Stimulated activated CD4-positive, alpha-beta T cell treated with anti-CD3 and anti-CD28 coated beads, Interleukin-15, amount 100 ng/mL, for 24 hours (primary cell): Measurements from ENCODE around the gene TPBGL.

ENCODE experiments used
- DNase-seq: peaks from one replicate; pipeline ENCODE4 v3.0.0-alpha.2; 2020

Gene TPBGL

DNA sequence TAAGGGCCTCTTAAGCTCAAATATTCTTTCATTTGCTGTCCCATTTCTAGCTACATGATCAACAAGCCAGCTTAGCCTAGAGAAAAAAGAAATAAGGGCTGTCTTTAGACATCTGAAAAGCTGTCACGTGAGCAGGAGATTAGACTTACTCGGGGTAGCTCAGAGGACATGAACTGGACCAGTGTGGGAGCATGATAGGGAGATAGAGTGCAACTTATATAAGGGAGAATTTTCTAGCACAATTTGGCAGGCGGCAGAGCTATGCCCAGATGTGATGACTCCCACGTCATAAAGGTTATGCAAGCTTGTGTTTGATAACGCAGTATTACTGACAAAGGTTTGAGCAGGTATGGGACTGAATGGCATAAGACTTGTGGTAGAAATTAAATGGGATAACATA, 28.2 kb upstream of the TPBGL start:
- no peak for DNase-seq

DNA sequence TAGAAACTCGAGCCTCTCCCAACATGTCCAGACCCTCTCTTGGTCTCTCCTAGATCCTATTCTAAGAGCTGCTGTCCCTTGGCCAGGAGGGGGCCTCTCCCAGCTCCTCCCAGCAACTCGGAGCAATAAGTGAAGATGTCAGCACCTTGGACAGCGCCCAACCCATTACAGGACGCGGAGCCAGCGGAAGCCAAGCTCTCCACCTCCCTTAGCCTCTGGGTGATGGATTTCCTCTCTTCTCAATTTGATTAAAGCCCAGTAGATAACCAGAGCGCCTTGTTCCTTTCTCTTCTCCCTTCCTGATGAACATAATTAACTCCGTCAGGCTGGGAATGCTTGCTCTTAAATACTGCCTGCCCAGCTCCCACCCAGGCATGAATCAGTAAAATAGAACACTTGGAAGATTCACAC, 26.2 kb upstream of the TPBGL start:
- DNase-seq: peak; percentile 86

DNA sequence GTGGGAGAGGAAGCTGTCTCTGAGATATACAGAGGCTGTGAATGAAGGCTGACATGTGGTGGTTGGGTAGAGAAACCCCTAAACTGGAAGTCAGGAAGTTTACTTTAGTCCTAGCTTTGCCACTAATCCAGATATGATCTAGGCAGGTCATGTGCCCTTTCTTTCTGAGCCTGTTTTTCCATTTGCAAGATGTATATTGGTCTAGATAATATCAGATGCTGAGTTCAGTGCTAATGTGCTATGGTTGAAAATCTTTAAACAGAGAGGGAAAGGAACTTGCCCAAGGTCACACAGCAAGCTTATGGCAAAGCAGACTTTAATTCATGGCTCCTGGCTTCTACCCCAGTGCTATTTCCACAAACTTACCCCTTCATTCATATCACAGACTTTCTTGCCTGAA, 25.7 kb upstream of the TPBGL start:
- DNase-seq: no peak

DNA sequence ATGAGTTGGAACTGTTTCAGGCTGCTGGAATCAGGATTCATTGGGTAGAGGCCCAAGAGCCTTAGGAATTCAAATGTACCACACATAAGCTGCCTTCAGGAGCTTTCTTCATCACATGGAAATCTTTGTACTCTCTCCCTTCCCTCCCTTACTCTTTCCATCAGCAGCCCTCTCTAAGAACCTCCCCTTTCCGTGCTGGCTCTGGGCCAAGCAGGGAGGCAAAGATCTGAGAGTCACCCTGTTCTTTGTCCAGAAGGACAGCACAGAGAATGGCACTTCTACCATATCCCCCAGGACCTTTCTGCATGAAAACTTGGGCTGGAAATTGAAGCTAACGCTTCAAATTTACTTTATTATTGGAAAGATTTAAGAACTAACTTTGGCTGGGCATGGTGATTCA, 20.7 kb upstream of the TPBGL start:
- DNase-seq: no peak

DNA sequence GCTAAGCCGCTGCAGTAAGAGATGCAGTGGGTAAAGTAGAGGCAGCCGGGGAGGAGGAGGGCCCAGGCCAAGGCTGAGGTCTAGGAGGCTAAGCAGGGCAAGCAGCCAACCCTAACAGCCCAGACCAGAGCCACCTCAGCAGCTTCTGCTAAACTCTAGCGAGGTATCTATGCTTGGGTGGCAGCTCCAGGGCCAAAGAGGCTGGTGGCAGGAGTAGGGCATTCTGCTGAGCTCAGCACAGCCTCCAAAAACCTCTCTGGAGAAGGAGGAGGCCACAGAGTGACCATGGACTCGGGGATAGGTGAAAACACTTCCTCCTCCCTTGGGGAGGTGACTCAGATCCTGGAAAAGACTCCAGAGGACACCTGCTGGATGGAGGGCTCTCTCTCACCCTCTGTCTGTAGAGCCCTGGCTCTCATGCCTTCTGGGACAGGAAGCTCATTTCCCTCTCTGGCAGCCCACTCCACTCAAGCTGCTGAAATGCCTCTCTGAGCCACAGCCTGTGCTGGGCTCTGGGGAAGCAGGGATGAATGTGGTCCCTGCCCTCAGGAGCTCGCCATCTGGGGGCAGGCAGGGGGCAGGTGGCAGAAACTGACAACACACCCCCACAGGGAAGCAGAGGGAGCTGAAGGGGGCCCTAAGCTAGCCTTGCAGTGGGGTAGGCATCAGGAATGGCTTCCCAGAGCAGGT, 16.5 kb upstream of the TPBGL start:
- no peak for DNase-seq

DNA sequence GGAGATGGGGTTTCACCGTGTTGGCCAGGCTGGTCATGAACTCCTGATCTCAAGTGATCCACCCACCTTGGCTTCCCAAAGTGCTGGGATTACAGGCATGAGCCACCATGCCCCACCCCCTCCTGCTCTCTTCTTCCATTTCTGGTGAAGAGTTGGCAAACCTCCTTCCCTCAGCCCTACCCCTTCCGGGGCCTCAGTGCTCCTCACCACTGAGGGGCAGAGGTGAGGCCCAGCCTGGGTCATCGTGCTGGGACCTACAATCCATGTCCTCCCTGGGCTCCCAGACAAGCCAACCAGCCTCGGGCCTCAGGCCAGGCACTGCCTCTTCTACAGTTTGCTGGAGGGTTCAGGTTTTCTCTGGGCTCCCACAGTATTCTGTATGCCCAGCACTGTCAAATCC, 14.8 kb upstream of the TPBGL start:
- no peak for DNase-seq

DNA sequence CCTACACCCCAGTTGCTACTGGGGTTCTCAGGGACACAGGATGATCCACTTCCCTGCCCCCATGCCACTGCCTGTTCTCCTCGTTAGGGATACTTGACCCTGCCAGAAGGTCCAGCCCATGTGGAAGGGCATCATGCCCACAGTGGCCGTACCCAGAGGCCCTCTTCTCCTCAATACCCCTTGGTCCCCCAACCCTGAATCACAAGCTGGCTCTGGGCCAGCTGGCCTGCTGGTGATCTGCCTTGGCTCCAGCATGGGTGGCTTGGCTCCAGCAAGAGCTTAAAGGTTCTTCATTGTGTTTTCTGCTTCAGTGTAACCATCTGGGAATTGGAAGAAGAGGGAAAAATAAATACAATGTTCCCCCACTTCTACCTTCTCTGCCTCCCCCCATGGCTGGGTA, 11.1 kb upstream of the TPBGL start:
- no peak for DNase-seq

DNA sequence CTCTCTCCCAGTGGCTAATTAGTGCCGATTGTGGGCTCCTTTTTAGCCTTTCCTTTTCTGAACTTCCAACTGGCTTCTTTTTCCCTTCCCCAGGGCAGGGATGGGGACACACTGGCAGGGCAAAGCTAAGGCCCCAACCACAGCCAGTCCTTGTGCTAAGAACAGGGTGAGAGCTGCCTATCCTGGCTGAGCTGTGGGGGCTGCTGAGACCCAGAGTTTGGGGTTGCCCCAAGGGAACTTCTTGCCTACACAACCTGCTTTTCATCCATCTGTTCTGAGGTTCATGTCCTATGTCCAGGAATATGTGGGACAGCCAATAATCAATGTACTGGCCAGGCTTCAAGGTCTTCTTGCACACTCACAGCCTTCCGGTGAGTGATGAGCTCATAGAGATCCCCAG, 10.0 kb upstream of the TPBGL start:
- no peak for DNase-seq

DNA sequence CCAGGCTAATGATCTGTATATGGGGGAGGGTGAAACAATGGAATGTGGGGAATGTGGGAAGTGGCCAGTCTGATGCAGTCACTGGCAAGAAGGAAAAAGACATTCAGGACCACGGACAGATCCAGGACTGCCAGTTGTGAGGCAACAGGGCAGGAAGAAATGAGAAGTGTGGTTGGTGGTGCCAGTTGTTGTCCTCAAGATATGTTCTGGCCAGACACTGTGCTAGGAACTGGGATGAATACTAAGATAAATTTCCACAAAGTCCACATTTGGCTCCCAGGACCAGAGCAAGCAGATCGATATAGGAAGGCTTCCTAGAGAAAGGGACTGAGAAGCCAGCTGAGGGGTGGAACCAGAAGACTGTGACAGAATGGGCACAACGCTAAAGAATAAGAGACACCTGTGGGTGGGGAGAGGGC, 6.8 kb upstream of the TPBGL start:
- DNase-seq: peak; percentile 13

DNA sequence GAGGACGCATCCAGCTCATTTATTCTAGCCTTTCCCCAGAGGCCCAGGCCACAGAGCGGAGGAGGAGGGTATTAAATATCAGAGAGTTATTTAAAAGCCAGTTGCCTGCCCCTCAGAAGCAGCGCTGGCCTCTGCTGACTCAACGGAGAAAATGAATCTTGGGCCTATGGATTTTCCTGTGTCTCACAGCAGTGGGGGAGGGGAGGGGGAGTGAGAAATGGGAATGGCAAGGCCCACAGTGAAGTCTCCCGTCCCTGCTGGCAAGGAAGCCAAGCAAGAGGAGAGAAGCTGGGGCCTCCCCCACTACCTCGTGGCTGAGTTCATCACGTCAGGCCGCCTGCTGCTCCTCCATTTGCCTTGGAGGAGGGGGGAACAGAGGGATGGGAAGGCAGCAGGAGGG, 4.5 kb upstream of the TPBGL start:
- DNase-seq: no peak

DNA sequence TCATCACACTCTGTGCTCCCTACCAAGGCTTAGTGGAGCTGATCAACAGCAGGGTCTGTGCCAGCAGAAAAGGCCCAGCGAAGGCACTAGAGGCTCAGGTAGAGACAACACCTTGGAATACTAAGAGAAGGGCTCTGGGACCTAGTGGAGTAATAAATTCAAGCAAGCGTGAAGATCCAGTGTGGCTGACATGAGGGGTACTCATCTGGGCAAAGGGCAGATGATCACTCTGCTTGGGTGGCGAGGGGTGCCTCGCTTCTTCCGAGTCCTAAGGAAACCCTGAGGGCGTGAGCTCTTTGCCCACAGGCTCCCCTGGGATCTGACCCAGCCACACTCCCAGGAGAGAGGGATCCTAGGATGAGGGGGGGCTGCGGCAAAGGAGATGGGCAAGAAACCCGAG, 3.5 kb upstream of the TPBGL start:
- no peak for DNase-seq

DNA sequence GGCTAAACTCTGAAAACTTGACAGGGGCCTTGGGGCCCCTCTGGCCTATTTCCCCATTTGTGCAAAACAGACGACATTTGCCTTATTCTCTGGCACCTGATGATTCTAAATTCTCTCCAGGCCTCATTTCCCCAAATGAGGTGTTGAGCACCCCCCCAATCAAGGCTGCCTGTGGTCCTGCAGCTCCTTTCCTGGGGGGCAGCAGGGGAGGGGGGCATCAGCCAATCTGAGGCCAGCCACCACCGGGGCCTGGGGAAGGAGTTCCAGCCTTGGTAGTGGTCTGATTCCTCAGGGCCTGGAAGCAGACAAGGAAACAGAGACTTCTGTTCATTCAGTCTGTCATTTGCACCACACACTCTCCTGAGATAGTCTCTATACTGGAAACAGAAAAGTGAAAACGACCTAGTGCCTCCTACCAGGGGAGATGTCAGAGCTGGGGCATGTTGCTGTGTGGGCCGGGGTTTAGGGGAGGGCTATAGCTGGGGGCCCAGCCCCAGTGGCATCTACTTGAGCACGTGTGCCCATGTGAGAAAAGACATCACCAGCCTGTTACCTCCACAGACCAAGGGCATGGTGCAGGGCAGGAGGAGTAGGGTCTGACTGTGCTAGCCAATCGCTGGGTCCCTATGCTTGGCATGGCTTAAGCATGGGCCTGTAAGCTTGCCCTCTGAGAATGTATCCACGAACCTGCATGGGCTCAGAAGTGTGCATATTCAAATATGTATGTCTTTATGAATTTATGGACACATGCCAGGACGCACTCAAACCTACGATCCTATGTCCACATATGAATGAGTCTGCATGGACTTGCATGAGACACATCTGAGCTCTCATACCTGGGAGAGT, 1.8 kb upstream of the TPBGL start:
- no peak for DNase-seq

DNA sequence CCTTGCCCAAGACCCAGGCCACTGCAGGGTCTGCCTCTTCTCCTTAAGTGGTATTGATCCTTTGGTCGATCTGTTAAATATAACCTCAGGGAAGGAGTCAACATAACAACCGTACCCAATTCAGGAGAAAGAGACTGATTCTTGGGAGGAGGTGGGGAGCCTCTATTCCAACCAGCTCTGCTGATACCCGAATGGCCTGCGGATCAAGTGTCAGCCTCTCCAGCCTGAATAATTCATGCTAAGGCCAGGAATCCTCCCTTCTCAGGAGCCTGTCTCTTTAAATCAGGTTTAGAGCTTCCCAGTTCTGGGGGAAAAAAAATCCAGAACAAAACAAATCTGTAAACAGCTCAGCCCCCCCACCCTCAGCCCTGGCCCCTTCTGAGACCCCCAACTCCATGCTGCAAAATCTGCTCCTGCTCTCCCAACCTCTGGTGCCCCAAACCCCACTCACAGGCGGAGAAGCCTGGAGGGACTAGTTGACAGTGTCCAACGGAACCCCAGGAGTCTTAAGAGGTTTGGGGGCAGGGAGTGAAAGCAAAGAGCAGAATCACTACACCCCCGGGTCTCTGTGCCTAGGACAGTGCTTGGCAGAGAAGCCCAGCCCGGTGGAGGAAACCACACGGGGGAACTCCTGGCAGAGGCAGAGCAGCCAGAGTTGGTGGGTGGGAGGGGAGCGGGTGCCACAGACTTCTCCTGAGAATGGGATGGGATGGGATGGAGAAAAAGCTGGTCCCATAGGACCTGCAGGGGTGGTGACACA, 863 bp upstream of the TPBGL start:
- DNase-seq: no peak

DNA sequence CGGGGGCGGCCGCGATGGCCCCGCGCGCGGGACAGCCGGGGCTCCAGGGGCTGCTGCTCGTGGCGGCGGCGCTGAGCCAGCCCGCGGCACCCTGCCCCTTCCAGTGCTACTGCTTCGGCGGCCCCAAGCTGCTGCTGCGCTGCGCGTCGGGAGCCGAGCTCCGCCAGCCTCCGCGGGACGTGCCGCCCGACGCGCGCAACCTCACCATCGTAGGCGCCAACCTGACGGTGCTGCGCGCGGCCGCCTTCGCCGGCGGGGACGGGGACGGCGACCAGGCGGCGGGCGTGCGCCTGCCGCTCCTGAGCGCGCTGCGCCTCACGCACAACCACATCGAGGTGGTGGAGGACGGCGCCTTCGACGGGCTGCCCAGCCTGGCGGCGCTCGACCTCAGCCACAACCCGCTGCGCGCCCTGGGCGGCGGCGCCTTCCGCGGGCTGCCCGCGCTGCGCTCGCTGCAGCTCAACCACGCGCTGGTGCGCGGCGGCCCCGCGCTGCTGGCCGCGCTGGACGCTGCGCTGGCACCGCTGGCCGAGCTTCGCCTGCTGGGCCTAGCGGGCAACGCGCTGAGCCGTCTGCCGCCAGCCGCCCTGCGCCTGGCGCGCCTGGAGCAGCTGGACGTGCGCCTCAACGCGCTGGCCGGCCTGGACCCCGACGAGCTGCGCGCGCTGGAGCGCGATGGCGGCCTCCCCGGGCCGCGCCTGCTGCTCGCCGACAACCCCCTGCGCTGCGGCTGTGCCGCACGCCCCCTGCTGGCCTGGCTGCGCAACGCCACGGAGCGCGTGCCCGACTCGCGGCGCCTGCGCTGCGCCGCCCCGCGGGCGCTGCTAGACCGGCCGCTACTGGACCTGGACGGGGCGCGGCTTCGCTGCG, 697 bp downstream of the TPBGL start:
- DNase-seq: peak; percentile 89

DNA sequence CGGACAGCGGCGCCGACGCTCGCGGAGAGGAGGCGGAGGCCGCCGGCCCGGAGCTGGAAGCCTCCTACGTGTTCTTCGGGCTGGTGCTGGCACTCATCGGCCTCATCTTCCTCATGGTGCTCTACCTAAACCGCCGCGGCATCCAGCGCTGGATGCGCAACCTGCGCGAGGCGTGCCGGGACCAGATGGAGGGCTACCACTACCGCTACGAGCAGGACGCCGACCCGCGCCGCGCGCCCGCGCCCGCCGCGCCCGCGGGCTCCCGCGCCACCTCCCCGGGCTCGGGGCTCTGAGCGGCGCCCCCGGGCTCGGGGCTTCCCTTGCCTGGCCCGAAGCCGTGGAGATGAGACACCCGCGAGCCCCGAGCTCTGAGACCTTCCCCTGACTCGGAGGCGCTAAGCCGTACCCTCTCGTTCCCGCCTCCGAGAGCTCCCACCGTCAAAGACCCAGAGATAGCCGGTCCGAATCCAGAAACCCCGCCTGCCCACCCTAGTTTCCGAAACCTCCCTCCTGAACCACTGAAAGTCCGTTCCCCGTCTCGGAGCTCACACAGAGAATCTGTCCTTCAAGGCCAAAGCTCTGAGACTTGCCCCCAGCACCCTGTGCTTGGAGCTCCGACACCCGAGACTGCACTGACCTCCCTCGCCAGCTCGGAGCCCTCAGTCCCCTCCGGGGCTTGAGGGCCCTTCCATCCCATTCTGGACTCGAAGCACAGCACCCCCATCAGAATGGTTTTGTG, 1.5 kb downstream of the TPBGL start:
- DNase-seq: no peak

DNA sequence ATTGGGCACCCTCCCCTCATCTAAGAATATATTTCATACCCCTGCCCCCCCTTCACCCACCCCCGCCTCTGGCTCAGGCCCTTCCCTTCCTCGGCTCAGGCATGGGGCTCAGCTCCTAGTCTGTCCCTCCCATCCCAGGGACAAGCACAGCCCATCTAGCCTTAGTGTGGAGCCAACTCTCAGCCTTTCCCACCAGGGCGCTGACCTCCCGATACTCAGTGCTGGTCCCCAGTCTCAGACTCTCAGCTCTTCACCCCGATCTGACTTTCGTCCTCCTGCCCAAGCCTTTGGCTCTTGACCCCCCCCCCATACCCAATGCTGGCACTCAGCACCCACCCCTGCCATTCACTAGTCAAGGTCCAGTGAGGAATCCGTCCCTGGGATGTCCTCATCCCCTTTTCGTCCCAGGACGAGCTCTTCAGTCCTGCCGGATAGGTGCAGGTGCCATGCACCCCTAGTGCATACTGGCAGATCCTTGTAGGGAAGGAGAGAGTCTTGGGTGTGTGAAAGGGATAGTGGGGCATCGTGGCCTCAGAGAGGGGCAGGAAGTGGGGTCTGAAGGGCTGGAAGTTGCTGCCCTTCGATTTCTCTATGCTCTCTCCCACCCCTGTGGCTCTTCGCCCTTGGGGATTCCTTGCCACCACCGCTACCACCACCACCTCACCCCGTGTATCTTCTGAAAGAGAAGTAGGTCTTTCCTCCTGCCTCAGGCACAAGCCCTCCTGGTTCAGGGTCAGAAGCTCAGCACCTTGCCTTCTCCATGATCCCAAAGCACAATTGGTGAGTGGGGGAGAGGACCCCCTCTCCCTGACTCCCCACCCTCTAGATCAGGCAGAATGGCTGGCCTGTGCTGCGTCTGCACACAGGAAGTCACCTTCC, 2.4 kb downstream of the TPBGL start:
- DNase-seq: no peak

DNA sequence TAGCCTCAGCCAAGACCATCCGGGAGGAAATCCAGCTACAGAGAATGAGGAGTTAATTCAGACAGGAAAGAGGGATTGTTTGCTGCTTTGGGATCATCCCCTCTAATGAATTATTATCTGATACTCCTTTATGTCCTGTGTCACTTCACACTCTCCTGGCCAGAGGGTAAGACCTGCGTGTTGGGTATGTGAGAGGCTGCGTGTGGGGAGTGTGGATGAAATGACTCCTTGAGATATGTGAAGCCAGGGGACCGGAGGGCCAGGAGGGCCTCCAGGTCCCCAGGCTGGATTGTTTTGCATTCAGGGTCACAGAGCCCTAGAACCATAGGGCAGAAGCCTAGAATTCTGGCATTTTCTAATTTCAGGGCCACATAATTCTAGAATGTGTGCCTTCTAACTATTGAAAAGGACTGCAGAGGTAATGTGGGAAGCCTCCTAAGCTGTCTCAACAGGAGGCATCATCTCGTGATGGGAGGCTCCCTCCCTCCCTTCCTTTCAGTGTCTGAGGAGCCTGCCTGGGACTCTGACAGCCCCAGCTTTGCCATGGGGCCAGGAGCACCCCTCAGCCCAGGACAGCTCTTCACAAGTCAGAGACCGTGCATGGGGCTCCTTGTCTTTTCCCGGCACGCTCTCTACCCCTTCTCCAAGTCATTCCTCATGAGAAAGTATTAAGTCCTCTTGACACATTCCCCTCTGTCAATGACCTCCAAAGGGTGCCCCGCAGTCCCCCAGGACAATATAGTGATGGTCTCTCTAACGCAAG, 3.7 kb downstream of the TPBGL start:
- no peak for DNase-seq

DNA sequence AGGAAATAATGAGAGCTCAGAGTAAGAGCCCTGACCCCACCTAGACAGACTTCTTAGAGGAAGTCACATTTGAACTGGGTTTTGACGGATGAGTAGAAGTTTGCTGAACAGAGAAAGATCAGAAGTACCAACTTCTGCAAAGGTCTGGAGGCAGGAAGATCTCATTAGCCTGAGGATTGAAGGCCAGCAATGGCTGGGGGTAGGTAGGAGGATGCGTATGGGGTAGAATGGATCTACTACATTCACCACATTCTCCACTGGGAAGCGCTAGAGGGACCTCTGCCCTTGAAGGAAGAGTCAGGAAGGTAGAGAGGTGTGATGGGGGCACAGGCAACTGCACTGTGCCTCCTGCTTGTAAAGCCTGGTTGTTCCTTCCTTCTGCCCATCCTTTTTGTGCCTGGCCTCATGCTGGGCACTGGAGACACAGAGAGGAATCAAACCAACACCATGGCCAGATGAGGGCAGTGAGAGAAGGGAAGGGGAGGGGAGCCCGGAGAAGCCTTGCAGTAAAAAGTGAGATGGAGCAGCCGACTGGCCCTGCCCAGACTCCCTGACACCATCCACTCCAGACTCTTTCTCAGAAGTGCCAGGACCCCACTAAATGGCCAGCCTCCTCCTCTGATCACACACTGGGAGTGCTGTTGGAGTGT, 4.9 kb downstream of the TPBGL start:
- no peak for DNase-seq

DNA sequence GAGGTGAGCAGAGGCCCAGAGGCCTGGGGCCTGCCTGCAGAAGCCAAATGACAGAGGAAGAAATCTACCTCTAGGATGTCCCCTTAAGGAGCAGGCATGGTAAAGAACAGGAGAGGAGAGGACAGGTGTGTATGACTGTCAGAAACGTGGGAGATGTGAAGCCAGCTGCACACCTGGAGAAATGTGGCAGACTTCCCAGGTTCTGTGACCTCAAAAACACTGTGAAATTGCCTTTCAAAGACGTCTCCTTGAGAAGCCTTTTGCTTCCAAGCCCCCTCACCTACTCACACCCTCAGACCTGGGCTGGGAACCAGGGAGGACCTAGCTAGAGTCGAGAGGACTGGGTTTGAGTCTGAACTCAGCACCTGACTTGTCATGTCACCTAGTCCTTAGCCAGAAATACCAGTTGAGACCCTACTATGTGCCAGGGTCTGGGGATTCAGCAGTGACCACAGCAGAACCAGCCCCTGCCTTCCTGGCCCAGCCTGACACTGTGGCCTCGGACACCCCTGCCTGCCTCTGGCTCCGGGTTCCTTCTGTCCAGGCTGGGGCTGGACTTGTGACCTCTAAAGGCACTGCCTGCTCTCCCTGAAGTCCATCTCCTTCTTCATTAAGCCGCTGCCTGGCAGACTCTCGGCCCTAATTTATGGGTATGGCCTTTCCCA, 5.6 kb downstream of the TPBGL start:
- DNase-seq: no peak
